H1 (cell line): ENCODE results near the gene C1QA. TPM values are rescaled to one million over a fixed set of nuclear protein-coding genes. Genes with fewer than 3 reads are reported as not detected.
A peak's percentile ranks its signal among the peaks of the same experiment; 100 is the strongest.

ENCODE experiments used
- CTCF ChIA-PET: fragments of 300-600 bp; sonication (Branson Sonifier 250); formaldehyde crosslinking; loops from one replicate; lab custom pipeline; 2021; ENCODE audit not compliant: partially characterized antibody; lab: Charles Lee
- POLR2A ChIA-PET: fragments of 300-600 bp; sonication (Branson Sonifier 250); formaldehyde crosslinking; loops from one replicate; lab custom pipeline; 2021; ENCODE audit warnings: inconsistent platforms; ENCODE audit not compliant: partially characterized antibody; lab: Charles Lee
- DNase-seq, 2 experiments: peaks; one replicate each; pipeline versions ENCODE4 v3.0.0 to v3.0.0-alpha.2; 2010 to 2022; ENCODE audit warnings: low spot score in 2 of 2, low read depth in 1 of 2, mixed read lengths in 1 of 2
- FAIRE-seq: peaks from 2 replicates; lab custom pipeline; 2011; peaks lifted over from hg19 to GRCh38; lab: Jason Lieb, UNC
- H2AFZ ChIP-seq: 2 replicates; pipeline ENCODE4 v1.8.1; 2012; ENCODE audit warnings: low read length, inconsistent platforms
- H2AK5ac ChIP-seq: 2 replicates; pipeline ENCODE4 v1.6.1; 2013; ENCODE audit warnings: low read depth, low read length
- H2BK120ac ChIP-seq: replicated peaks from 2 replicates; pipeline ENCODE3; 2013; ENCODE audit warnings: low read depth, low read length, inconsistent platforms
- H2BK12ac ChIP-seq: 2 replicates; pipeline ENCODE4 v1.6.1; 2013; ENCODE audit warnings: low read depth, low read length
- H2BK15ac ChIP-seq: 2 replicates; pipeline ENCODE4 v1.6.1; 2013; ENCODE audit warnings: low read length
- H2BK20ac ChIP-seq: 2 replicates; pipeline ENCODE4 v1.6.1; 2013; ENCODE audit warnings: low read length
- H2BK5ac ChIP-seq: 2 replicates; pipeline ENCODE4 v1.6.1; 2013; ENCODE audit warnings: low read depth, low read length
- H3K14ac ChIP-seq: 2 replicates; pipeline ENCODE4 v1.6.1; 2013; ENCODE audit warnings: inconsistent platforms; ENCODE audit not compliant: insufficient read length
- H3K18ac ChIP-seq: 2 replicates; pipeline ENCODE4 v1.6.1; 2013; ENCODE audit warnings: low read length; ENCODE audit errors: extremely low read depth
- H3K23ac ChIP-seq: 2 replicates; pipeline ENCODE4 v1.6.1; 2013; ENCODE audit warnings: inconsistent platforms; ENCODE audit not compliant: insufficient read length
- H3K23me2 ChIP-seq: 2 replicates; pipeline ENCODE4 v1.6.1; 2013; ENCODE audit warnings: low read depth, low read length
- H3K27ac ChIP-seq: 2 replicates; pipeline ENCODE4 v1.6.1; 2011; ENCODE audit warnings: low read depth, low read length, inconsistent platforms
- H3K27me3 ChIP-seq, 4 experiments: replicated peaks in 1 of 4; 1 replicate in 1 of 4; 2 replicates in 3 of 4; pipeline versions ENCODE4 v1.6.1 to v1.8.1; 2011 to 2013; ENCODE audit warnings: low read length in 3 of 4, mild to moderate bottlenecking in 3 of 4, inconsistent platforms in 2 of 4, mixed read lengths in 2 of 4, moderate library complexity in 1 of 4; ENCODE audit not compliant: control insufficient read depth in 3 of 4, insufficient read depth in 3 of 4; ENCODE audit errors: extremely low read depth in 1 of 4
- H3K36me3 ChIP-seq, 4 experiments: 2 replicates each; pipeline versions ENCODE4 v1.6.1 to v1.8.1; 2011 to 2013; ENCODE audit warnings: mild to moderate bottlenecking in 4 of 4, low read length in 3 of 4, moderate library complexity in 2 of 4, control low read depth in 1 of 4, inconsistent platforms in 1 of 4; ENCODE audit not compliant: insufficient read depth in 4 of 4, control insufficient read depth in 2 of 4
- H3K4ac ChIP-seq: replicated peaks from 2 replicates; pipeline ENCODE3; 2013; ENCODE audit warnings: low read length, low read depth, mixed read lengths, inconsistent platforms; ENCODE audit not compliant: insufficient read length
- H3K4me1 ChIP-seq, 4 experiments: replicated peaks in 1 of 4; 1 replicate in 1 of 4; 2 replicates in 3 of 4; pipeline versions ENCODE4 v1.6.1 to v1.8.1; 2011 to 2013; ENCODE audit warnings: low read length in 3 of 4, inconsistent platforms in 2 of 4, mixed read lengths in 1 of 4; ENCODE audit not compliant: insufficient read depth in 4 of 4, control insufficient read depth in 3 of 4
- H3K4me2 ChIP-seq, 2 experiments: 2 replicates each; pipeline versions ENCODE4 v1.6.1 to v1.8.1; 2011 to 2013; ENCODE audit warnings: low read depth in 2 of 2, low read length in 2 of 2, control low read depth in 1 of 2, inconsistent platforms in 1 of 2, mild to moderate bottlenecking in 1 of 2; ENCODE audit not compliant: insufficient read depth in 1 of 2
- H3K4me3 ChIP-seq, 4 experiments: fragments of 200-600, 300-600 bp in 1 of 4; sonication (generic), shearing (Covaris generic), sonication (Bioruptor Twin) in 1 of 4; 2 replicates each; pipeline versions ENCODE4 v1.5.1 to v1.8.1; 2011 to 2016; ENCODE audit warnings: low read length in 4 of 4, low read depth in 3 of 4, control low read depth in 2 of 4, inconsistent platforms in 2 of 4, mild to moderate bottlenecking in 2 of 4, mixed read lengths in 1 of 4, moderate library complexity in 1 of 4; ENCODE audit not compliant: insufficient read depth in 2 of 4; ENCODE audit errors: extremely low read depth in 1 of 4
- H3K56ac ChIP-seq: replicated peaks from 2 replicates; pipeline ENCODE3; 2013; ENCODE audit warnings: low read depth, mild to moderate bottlenecking, mixed read lengths, low read length, inconsistent platforms; ENCODE audit not compliant: insufficient read length
- H3K79me1 ChIP-seq: 2 replicates; pipeline ENCODE4 v1.6.1; 2013; ENCODE audit warnings: low read depth, low read length, control low read depth
- H3K79me2 ChIP-seq, 2 experiments: 2 replicates each; pipeline versions ENCODE4 v1.6.1 to v1.8.1; 2012 to 2013; ENCODE audit warnings: low read length in 2 of 2, mild to moderate bottlenecking in 2 of 2, inconsistent platforms in 1 of 2; ENCODE audit not compliant: insufficient read depth in 2 of 2, control insufficient read depth in 1 of 2
- H3K9ac ChIP-seq, 4 experiments: replicated peaks in 1 of 4; 1 replicate in 1 of 4; 2 replicates in 3 of 4; pipeline versions ENCODE4 v1.6.1 to v1.8.1; 2011 to 2013; ENCODE audit warnings: low read depth in 3 of 4, low read length in 3 of 4, control low read depth in 2 of 4, mild to moderate bottlenecking in 2 of 4, moderate library complexity in 2 of 4, inconsistent platforms in 1 of 4; ENCODE audit errors: extremely low read depth in 1 of 4
- H3K9me3 ChIP-seq, 2 experiments: 2 replicates each; pipeline versions ENCODE4 v1.6.1 to v1.8.1; 2012 to 2013; ENCODE audit warnings: mild to moderate bottlenecking in 2 of 2, moderate library complexity in 2 of 2, control low read depth in 1 of 2, inconsistent platforms in 1 of 2, low read depth in 1 of 2, low read length in 1 of 2, mixed read lengths in 1 of 2; ENCODE audit not compliant: insufficient read depth in 2 of 2
- H4K20me1 ChIP-seq, 2 experiments: replicated peaks in 1 of 2; 2 replicates each; pipeline versions ENCODE3 to v1.8.1; 2011 to 2013; ENCODE audit warnings: inconsistent platforms in 2 of 2, low read length in 2 of 2, mild to moderate bottlenecking in 1 of 2; ENCODE audit not compliant: insufficient read depth in 2 of 2, control insufficient read depth in 1 of 2
- H4K5ac ChIP-seq: 2 replicates; pipeline ENCODE4 v1.6.1; 2013; ENCODE audit warnings: low read length, low read depth, mixed read lengths, inconsistent platforms; ENCODE audit not compliant: insufficient read length
- H4K8ac ChIP-seq: 2 replicates; pipeline ENCODE4 v1.8.0; 2013; ENCODE audit warnings: mild to moderate bottlenecking, moderate library complexity, low read length, inconsistent platforms; ENCODE audit not compliant: insufficient read depth; ENCODE audit errors: extremely low read depth
- H4K91ac ChIP-seq: replicated peaks from 2 replicates; pipeline ENCODE3; 2013; ENCODE audit warnings: low read length, mixed read lengths, inconsistent platforms; ENCODE audit not compliant: insufficient read length
- EZH2 ChIP-seq: fragments of 200-600 bp; sonication (generic); IDR thresholded peaks from 2 replicates; pipeline ENCODE4 v1.7.1; 2012; ENCODE audit warnings: low read depth, mild to moderate bottlenecking, moderate library complexity, low read length, inconsistent platforms; ENCODE audit not compliant: severe bottlenecking
- HDAC6 ChIP-seq: IDR thresholded peaks from one replicate; pipeline ENCODE4 v1.7.1; 2012; ENCODE audit warnings: low read depth, mild to moderate bottlenecking, inconsistent platforms, low read length, moderate library complexity
- JUN ChIP-seq: IDR thresholded peaks from 2 replicates; pipeline ENCODE4 v1.6.1; 2011; ENCODE audit warnings: low read depth, mild to moderate bottlenecking, improper control_type of control experiment, low read length
- JUND ChIP-seq: IDR thresholded peaks from 2 replicates; pipeline ENCODE4 v1.6.1; 2011; ENCODE audit warnings: mild to moderate bottlenecking, improper control_type of control experiment, low read length
- KDM1A ChIP-seq: fragments of 200-600, 300-600 bp; sonication (generic); IDR thresholded peaks from 2 replicates; pipeline ENCODE4 v1.7.1; 2016; ENCODE audit warnings: mild to moderate bottlenecking, low read length, borderline replicate concordance
- KDM4A ChIP-seq: IDR thresholded peaks from one replicate; pipeline ENCODE4 v1.7.1; 2012; ENCODE audit warnings: low read depth, mild to moderate bottlenecking, moderate library complexity, low read length, inconsistent platforms; ENCODE audit not compliant: severe bottlenecking
- MAFK ChIP-seq: IDR thresholded peaks from 2 replicates; pipeline ENCODE4 v1.6.1; 2012; ENCODE audit warnings: low read depth, mild to moderate bottlenecking, improper control_type of control experiment, low read length
- NANOG ChIP-seq: IDR thresholded peaks from 2 replicates; pipeline ENCODE4 v1.6.1; 2011; ENCODE audit warnings: low read length, low read depth, mild to moderate bottlenecking, inconsistent platforms; ENCODE audit not compliant: insufficient read depth, poor library complexity, severe bottlenecking
- POU5F1 ChIP-seq: IDR thresholded peaks from 2 replicates; pipeline ENCODE4 v1.6.1; 2011; ENCODE audit warnings: low read depth, mild to moderate bottlenecking, low read length, moderate library complexity
- SAP30 ChIP-seq: fragments of 300-600 bp; sonication (generic); IDR thresholded peaks from 2 replicates; pipeline ENCODE4 v1.7.1; 2012; ENCODE audit warnings: low read length, moderate library complexity, mild to moderate bottlenecking, inconsistent platforms; ENCODE audit not compliant: insufficient read depth, insufficient replicate concordance
- SIRT6 ChIP-seq: IDR thresholded peaks from one replicate; pipeline ENCODE4 v1.7.1; 2012; ENCODE audit warnings: low read length, inconsistent platforms
- SP4 ChIP-seq: IDR thresholded peaks from 2 replicates; pipeline ENCODE4 v1.6.1; 2012; ENCODE audit warnings: low read length, inconsistent platforms
- WGBS, 2 experiments: shearing (Covaris generic) in 1 of 2; methylation state at CpG; one replicate each; pipeline versions ENCODE4 v1.1.6 to v1.1.7; 2013 to 2015; ENCODE audit warnings: low lambda C conversion rate in 2 of 2, mixed read lengths in 2 of 2, inconsistent platforms in 1 of 2, low coverage in 1 of 2, missing lambda C conversion rate in 1 of 2; ENCODE audit not compliant: insufficient replicate concordance in 2 of 2, insufficient coverage in 1 of 2, insufficient read length in 1 of 2; ENCODE audit errors: extremely low coverage in 1 of 2, missing lambda C conversion rate in 1 of 2; 5-methylcytosine and 5-hydroxymethylcytosine counted together
- polyA plus RNA-seq, 7 experiments: library from polyadenylated mRNA; depleted of rRNA in 3 of 7; stranded (reverse) in 5 of 7; unstranded in 2 of 7; fragments of >200 nt in 5 of 7; fragments of 200-250 nt in 2 of 7; gene quantifications; 1 replicate in 5 of 7; 2 replicates in 1 of 7; 4 replicates in 1 of 7; pipeline versions ENCODE4 v1.2.1 to v1.2.3, GENCODE V29; 2011 to 2013; ENCODE audit warnings: missing spikeins in 2 of 7, mixed read lengths in 2 of 7
- total RNA-seq: library from RNA; stranded (reverse); fragmentation: NEBNext Ultra II Directional; extraction: Animal tissue kit (Norgen Biotek cat#: 25700); gene quantifications from 2 replicates; pipeline ENCODE4 v1.2.1, GENCODE V29; 2021

C1QA gene
- total and polyA plus RNA-seq, 2 of the 8 experiments (the other 6 are each of a cell fraction or from before 2014, with no cell fraction given), result not detected

- no peak for DNase-seq
Measured at GRCh38 chr1:22641247-22641646, 4.8 kb downstream of the C1QA start.

More at GRCh38 chr1:22641247-22641646, 4.8 kb downstream of the C1QA start:
- Histone ChIP-seq H3K23me2 (no peaks in the 10 kb centered on the region), H3K4me3 (no peak overlapping the region), H4K8ac (no peak overlapping the region; the same call in 1 of the 2 replicates), H3K27ac (no peak overlapping the region), H3K79me2 (no peaks in the 10 kb centered on the region), H2BK120ac (no peak overlapping the region), H2AFZ (no peak overlapping the region), H3K27me3 (no peaks in the 10 kb centered on the region; a peak in 1 of 7 replicates), H2BK12ac (peak overlapping the region; percentile 68; the same call in 1 of the 2 replicates), H3K14ac (no peak overlapping the region), H2BK20ac (peak overlapping the region; percentile 55; the same call in 1 of the 2 replicates), H4K5ac (no peak overlapping the region), H3K79me1 (no peaks in the 10 kb centered on the region), H2AK5ac (no peak overlapping the region), H3K4me1 (peaks cover 0 to 6% (median 4%) of the 10 kb centered on the region in 4 experiments; a peak in 4 of 7 replicates), H4K91ac (peak overlapping the region; percentile 75), H3K18ac (no peak overlapping the region), H3K4me2 (no peak overlapping the region), H4K20me1 (no peaks in the 10 kb centered on the region), H3K23ac (no peak overlapping the region), H3K56ac (no peak overlapping the region), H3K9ac (no peak overlapping the region), H2BK15ac (peak overlapping the region; percentile 40; the same call in 1 of the 2 replicates), H3K9me3 (no peaks in the 10 kb centered on the region), H2BK5ac (no peak overlapping the region), H3K4ac (peak overlapping the region; percentile 5), H3K36me3 (no peaks in the 10 kb centered on the region)
- no peak for FAIRE-seq
- ChIA-PET CTCF (interaction anchor here (0.6 to 5.8 kb wide), 43 partner anchors 8 to 560 kb away, joined by 3 to 70 read pairs (median 6); partner anchors contain the start of genes C1QB and EPHA8), POLR2A (interaction anchor here (1.9 kb wide), 1 partner anchor 114 kb away, joined by 4 read pairs; no protein-coding TSS in a partner anchor)
- TF ChIP-seq KDM1A (no peak), SP4 (no peak), SAP30 (no peak), HDAC6 (no peak), JUN (no peak), POU5F1 (no peak), EZH2 (no peak), MAFK (no peak), SIRT6 (no peak), NANOG (no peak), KDM4A (no peak), JUND (no peak)
- 82% methylated on average over 8 of the region's 8 CpGs; no CpG with 5 or more reads in 1 of the 2 experiments for WGBS, 2 experiments
